NCI-H146 treated with DMSO at 0.1 percent for 48 hours (cell line): Measurements from ENCODE around the gene NXT2.
A peak's percentile ranks its signal among the peaks of the same experiment; 100 is the strongest.
"Not testable (repeated sequence)": the region's sequence is repeated elsewhere in the genome, so short reads cannot be mapped to it uniquely, and the experiment has no call there.

ENCODE experiments used
- DNase-seq: peaks from one replicate; lab custom pipeline; 2025; ENCODE audit not compliant: unreplicated experiment; lab: John Stamatoyannopoulos, UW

Gene NXT2

DNA sequence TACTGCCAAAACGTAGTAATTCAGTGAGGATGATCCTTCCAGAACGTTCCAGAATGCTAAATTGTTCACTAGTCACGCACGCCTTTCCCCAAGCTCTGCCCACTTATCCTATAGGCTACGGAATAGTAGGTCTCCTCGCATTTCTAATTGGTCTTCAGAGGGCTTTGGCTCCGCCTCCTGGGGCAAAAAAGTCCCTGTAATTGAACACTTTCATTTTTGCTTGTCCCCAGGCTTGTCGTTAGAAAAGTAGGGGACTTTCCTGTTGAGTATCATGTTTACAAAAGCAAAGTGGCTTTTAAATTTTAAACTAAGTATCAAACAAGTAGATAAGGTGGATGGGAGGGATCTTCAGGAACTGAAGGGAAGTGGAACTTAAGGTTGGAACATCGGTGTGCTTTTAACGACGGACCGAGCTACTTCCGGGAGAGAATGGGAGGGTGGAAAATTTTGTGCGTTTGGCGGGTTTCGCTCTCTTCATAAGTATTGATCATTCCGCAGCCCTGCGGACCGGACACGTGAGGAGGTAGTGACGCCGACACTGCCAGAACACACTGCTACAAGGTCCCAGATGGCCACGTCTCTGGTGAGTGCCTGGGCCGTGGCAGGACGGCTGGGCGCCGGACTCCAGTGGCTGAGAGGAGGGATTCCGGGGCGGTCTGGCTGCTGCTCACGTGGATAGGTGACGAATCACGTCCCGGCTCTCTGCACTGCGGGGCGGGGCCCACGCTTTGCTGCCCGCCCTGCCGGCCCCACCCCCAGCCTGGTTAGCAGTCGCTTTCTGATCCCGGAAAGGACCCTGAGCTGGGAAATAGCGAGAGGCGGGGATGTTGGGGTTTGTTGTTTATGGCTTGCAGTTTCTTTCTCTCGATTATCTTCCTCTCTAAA, at the start of gene NXT2:
Gene NXT2, plus strand, starts transcription at position 406 of the 885 bp plus-strand sequence. Its CDS starts 163 bp downstream, at position 569.
- peak; percentile 75 for DNase-seq

DNA sequence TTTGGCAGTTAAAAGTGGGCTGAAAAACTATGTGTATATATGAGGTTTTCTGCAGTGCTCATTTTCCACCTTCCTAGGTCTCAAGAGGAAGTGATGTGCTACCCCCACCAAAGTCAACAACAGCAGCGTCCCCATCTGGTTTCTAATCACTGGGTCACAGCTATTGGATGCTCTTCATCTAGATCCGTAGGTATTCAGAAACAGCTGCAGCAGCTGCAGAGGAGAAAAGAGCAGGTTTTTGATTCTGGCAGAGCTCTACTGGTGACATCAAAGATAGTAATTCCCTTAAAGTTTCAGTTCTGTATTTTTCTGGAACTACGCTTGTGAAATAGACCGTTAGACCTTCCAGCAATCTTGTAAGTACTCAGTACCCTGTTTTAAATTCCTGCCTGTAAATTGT, 49.0 kb upstream of the NXT2 start:
- DNase-seq: no peak

DNA sequence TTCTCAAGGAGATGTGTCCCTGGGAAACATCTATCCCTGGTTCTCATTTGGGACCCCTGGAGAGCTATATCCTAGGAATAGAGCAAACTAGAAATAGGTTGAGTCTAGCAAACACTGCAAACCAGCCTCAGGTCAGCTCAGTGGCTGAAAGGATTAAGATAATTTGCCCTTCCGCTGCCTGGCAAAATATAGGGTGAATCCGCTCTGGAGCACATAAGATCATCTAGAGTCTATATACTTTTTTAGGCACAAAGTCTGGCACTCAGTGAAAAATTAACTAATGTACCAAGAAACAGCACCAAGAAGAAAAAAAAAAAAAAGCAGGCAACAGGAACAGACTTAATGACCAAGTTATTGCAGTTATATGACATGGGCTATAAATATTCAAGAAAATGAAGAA, 47.5 kb upstream of the NXT2 start:
- DNase-seq: no peak

DNA sequence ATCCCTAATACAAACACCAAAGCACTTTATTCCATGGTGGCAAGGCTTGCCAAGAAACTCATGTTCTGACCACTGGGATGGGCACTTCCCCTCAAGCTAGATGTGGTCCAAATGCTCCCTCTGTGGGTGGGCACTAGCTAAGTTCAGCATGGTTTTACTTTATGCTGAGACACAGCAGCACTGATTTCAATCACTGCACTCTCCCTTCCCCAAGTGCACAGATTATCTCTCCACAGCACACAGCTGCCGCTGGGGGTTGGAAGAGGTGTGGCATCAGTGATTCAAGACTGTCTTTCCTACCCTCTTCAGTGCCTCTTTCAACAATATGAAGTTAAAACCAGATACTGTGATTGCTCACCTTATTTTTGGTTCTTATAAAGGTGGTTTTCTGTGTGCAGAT, 38.2 kb upstream of the NXT2 start:
- no peak for DNase-seq

DNA sequence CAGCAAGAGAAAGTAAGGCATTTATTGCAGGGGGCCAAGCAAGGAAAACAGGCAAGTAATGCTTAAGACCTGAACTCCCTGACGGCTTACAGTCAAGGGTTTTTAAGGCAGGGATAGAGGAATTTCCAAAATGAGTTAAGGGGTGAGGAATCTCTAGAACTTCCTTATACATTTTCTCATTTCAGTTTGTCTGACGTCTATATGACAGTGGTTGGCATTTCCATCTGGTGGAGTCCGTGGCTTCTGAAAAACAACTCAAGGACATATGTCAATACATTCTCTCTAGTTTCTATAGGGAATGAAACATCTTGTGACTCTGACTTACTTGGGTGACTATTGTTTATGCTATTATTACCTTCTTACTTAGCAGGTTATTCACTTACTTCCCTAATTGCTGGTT, 35.5 kb upstream of the NXT2 start:
- DNase-seq: no peak

DNA sequence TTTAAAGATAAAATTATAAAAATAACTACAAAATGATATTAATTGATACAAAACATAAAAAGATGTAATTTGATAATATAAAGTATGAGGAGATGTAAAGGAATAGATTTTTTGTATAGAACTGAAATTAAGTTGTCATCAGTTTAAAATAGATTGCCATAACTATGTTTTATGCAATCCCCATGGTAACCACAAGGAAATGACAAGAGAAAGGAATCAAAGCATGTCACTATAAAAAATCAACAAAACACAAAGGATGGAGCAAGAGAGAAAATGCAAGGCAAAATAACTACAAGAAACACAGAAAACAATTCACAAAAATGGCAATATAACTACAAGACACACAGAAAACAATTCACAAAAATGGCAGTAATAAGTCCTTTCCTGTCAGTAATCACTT, 27.7 kb upstream of the NXT2 start:
- no peak for DNase-seq

DNA sequence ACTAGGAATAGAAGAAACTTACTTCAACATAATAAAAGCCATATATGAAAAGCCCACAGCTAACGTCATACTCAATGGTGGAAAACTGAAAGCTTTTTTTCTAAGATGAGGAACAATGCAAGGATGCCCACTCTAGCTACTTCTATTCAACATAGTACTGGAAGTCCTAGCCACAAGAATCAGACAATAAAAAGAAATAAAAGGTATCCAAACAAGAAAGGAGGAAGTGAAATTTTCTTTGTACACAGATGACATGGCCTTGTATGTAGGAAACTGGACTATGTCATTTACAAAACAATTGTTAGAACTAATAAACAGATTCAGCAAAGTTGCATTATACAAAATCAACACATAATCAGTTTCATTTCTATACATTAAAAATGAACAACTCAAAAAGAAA, 25.5 kb upstream of the NXT2 start:
- no peak for DNase-seq

DNA sequence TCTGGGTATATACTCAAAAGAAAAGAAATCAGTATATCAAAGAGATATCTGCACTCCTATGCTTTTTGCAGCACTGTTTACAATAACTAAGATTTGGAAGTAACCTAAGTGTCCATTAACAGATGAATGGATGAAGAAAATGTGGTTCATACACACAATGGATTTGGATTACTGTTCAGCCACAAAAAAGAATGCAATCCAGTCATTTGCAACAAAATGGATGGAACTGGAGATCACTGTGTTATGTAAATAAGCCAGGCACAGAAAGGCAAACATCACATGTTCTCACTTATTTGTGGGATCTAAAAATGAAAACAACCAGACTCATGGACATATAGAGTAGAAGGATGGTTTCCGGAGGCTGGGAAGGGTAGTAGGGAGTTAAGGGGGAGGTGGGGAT, 17.6 kb upstream of the NXT2 start:
- no peak for DNase-seq

DNA sequence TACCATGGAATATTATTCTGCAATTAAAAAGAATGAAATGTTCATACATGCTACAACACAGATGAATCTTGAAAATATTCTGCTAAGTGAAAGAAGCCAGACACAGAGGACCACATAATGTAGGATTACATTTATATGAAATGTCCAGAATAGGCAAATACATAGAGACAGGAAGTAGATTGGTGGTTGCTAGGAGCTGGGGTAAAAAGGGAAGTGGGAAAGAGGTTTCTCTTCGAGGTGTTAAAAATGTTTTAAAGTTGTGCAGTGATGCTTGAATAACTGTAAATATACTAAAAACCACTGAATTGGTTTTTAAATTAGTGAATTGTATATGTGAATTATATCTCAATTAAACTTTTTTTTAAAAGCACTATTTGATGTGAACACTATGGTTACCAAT, 3.6 kb upstream of the NXT2 start:
- no peak for DNase-seq

DNA sequence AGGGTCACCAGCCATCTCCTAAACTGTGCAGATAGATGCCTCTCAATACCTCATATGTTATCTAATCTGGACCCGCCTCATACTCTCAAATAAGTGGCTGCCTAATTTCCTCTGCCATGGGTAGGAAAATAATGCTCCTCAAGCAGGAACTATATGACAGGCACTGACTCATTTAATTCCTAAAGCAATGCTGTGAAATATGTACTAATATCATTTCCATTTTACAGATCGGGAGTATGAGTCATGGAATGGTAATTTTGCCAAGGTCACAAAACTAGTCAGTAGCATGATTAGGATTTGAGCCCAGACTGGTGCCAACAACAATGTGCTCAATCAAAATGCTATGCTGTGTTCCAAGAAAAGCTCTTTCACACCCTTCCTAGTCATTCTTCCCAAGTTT, 3.0 kb upstream of the NXT2 start:
- DNase-seq: no peak

DNA sequence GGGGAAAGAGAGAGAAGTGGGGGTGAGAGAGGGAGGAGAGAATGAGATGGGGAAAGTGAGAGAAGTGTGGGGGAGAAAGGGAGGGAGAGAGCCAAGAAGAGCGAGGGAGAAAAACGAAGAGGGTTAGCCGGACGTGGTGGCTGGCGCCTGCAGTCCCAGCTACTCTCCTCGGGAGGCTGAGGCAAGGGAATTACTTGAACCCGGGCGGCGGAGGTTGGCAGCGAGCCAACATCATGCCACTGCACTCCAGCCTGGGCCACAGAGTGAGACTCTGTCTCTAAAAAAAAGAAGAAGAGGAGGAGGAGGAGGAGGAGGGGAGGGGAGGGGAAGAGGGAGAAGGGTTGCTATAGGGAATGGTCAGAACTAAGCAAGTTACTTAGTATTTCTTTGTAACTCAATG, 1.7 kb upstream of the NXT2 start:
- DNase-seq: no peak

DNA sequence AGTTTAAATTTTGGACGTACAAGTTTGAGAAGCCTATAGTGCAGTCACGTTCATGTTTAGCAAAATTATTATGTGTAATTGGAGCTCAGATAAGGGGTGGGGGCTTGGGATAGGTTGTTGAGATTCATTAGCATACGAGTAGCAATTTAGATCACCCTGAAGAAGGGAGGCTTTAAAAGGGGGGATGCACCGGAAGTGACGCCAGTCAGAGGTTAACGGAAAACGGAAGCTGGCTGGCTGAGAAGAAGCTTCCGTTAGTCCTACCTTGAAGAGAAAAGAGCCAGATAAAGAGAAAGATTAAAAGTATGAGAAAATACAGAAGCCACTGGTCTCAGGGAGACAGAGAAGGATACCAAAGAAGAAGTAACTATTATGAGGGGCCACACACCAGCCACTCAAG, 1.1 kb upstream of the NXT2 start:
- no peak for DNase-seq

DNA sequence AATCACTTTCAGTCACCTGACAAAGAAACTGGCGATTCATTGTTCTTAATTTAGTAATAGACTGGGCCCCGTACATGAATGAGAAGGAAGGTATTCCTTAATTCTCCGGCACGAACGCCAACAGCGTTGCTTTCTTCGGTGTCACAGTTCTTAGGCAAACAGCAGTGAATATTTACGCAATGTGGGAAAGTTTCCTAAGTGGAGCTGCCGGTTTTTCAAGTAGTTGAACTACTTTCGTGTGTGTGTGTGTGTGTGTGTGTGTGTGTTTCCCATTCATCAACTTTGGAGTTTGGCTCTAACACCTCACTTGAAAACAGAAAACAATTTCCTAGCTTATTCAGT, 651 bp downstream of the NXT2 start:
- DNase-seq: no peak

DNA sequence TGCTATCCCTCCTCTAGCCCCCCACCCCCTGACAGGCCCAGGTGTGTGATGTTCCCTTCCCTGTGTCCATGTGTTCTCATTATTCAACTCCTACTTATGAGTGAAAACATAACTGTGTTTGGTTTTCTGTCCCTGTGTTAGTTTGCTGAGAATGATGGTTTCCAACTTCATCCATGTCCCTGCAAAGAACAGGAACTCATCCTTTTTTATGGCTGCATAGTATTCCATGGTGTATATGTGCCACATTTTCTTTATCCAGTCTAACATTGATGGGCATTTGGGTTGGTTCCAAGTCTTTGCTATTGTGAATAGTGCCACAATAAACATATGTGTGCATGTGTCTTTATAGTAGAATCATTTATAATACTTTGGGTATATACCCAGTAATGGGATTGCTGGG, 2.4 kb downstream of the NXT2 start:
- DNase-seq: not testable (repeated sequence)

DNA sequence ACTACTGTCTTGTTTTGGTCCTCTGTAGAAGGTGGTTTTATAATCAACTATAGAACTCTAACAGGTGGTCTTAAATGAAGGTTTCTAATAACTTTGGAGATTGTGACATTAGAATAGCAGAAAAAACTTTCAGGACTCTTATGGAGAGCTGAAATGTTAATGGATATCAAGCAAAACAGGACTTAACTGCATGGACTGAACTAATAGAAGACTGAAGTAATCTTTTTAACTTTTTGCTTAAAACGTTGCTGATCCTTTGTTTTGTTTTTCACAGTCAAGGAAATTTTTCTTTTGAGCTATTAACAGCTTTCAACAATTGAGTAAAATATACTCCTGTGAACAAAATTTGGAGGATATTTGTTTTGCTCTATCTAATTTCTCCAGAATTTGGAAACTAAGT, 17.2 kb downstream of the NXT2 start:
- no peak for DNase-seq

DNA sequence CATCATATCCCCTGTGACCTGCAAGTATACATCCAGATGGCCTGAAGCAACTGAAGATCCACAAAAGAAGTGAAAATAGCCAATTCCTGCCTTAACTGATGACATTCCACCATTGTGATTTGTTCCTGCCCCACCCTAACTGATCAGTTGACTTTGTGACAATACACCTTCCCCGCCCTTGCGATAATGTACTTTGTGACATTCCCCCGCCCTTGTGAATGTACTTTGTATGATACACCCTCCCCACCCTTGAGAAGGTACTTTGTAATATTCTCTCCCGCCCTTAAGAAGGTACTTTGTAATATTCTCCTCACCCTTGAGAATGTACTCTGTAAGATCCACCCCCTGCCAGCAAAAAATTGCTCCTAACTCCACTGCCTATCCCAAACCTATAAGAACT, 39.4 kb downstream of the NXT2 start:
- not testable (repeated sequence) for DNase-seq

DNA sequence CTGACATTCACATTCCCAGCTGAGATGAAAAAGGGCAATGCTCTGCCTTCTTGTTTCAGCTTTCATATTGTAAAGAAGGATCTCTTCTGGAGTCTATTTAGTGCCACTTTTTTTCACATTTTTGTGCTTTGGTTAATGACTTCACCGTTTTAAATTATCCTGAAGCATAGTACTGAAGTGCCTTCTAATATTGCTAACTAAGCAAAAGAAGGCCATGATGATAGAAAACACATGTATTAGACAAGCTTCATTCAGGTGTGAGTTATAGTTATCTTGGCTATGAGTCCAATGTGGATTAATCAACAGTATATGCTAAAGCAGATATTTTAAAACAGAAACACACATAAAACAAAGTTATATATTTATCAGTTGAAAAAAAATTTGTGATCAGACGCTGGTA, 40.4 kb downstream of the NXT2 start:
- DNase-seq: no peak

DNA sequence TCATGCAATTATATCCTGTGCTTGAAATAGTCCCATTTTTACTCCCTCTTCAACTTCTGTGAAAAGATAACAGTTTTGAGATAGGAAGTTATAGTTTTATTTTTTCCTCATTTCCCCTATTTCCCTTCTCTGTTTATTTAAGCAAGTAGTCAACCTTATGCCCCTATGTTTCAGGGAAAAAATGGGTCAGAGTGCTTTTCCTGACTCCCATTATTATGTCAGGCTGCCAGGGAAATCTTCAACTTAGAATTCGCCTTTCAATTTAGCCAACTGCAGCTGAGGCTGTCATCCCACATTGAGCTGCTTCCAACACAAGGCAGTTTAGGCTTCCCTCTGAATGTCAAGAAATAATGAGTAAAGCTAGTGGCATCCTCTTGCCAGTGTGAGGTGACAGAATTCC, 42.3 kb downstream of the NXT2 start:
- DNase-seq: no peak

DNA sequence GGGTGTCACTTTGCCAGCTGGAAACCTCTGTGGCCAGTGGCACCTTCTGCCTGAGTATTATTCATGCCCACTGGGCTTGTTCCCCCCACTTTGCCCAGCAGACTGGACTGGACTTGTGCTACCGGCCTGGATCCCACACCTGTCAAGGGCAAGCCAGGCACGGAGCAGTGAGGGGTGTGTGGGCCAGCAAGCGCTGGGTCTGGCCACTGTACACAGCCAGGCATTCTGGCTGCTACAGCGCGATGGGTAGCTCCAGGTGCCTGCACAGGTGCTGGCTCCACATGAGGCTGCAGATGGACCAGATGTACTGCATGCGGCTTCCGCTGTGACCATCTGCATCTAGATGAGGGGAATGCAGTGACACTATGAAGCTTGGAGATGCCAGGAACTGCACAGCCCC, 48.8 kb downstream of the NXT2 start:
- DNase-seq: no peak

DNA sequence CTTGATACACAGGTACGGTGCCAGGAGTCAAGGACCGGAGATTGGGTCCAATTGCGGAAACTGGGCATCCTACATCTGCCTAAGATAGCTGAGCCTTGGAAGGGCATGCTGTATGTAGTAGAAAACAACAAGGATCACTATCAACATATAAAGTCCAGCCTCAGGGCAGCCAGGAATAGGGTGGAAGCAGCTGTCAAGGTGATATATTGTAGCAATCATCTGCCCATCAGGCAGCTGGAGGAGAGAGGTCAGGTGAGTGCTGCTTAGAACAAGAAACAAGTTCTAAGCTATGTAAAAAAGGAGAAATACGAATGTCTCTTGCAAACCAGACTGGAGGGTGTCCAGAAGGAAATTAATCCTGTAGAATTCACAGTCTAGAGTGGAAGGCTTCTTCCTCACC, 53.5 kb downstream of the NXT2 start:
- DNase-seq: no peak
